ENCODE measurements around the gene WDR89.
"Not testable (repeated sequence)": the region's sequence is repeated elsewhere in the genome, so short reads cannot be mapped to it uniquely, and the experiment has no call there.

Gene WDR89

DNA sequence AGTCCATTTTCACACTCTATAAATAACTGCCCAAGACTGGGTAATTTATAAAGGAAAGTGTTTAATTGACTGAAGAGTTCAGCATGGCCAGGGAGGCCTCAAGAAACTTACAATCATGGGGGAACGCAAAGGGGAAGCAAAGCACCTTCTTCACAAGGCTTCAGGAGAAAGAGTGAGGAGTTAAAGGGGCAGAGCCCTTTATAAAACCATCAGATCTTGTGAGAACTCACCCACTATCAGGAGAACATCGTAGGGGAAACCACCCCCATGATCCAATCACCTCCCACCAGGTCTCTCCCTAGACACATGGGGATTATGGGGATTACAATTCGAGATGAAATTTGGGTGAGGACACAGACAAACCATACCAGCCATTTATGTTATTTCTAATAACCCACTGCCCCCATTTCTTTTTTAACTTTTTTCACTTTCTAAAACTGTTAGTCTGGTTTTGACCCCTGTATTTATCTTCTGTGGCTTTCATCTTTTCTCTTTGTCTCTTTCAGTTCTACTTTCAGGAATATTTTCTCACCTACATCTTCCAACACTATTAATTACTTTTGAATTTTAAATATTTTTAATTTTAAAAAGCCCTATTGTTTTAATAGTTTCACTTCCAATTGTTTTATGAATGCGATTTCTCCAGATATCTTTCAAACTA, 44.5 kb downstream of the WDR89 start:
- no peak for DNase-seq

DNA sequence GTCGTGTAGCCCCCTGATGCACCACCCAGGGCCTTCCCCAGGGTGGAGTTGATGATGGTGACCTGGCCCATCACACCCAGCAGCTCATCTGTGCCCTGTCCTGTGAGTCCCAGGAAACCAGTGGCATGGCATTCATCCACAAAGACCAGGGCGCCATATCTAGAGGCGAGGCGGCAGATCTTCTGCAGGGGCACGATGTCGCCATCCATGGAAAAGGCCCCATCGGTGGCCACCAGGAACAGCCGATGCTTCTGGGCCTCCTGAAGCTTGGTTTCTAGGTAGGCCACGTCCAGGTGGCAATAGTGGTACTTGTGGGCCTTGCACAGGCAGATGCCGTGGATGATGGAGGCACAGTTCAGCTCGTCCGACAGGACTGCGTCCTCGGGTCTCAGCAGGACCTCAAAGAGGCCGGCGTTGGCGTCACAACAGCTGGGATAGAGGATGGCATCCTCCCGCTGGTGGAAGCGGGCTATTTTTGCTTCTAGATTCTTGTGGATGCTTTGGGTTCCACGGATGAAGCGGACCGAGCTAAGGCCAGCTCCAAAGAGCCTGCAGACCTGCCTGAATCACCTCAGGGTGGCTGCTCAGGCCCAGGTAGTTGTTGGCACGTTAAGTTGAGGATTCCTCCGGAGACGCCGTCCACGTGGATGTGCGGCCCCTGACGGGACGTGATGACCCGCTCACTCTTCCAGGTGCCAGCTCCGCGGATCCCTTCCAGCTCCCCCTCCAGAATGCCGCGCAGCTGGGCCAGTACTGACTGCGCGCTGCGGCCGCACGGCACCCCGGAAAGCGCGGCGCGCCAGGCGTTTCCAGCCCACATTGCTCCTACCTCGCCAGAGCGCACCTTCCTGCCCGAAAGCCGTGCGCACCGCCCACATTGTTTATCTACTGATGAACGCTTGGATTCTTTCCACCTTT, 47.0 kb downstream of the WDR89 start:
- DNase-seq = no peak

DNA sequence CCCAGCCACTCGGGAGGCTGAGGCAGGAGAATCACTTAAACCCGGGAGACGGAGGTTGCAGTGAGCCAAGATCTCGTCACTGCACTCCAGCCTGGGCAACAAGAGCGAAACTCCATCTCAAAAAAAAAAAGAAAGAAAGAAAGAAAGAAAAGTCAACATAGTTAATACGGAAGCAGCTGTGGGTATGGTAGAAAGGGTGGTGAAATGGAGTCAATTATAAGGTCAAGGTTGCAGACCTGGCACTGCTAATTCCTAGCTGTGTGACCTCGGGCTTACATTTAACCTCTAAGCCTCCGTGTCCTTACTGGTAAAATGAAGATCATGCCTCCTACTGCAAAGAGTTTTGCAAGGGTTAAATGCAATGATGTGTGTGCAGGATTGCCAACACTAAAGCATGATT, 58.6 kb downstream of the WDR89 start:
- not testable (repeated sequence) for DNase-seq

DNA sequence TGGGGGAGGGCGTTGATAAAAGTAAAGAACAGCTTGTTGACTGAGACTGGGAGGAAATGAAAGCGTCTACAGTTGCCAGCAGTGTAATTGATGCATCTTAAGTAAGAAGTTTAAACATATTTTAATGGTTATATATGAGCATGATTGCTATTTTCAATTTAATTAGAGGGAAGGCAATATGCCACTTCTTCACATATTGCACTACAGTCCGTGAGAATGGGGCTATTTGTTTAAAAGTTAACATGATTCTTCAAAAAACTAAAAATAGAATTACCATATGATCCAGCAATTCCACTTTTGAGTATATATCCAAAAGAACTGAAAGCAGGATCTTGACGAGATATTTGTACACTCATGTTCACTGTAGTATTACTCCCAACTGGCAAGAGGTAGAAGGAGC, 60.2 kb downstream of the WDR89 start:
- no peak for DNase-seq

DNA sequence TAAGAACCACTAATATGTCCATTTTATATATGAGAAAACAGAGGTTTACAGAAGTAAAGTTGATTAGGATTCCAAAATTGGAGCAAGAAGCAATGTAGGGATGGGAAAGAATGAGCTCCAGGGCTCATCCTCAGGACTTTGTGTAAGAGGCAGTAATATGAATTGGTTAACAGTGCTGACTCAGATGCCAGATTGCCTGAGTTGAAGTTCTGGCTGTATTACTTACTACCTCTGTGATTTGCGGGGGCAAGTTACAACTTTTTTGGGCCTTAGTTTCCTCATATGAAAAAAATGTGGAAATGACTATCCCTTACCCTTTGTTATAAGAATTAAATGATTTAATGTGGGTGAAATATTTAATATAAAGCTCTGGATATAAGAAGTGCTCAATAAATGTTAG, 63.4 kb downstream of the WDR89 start:
- no peak for DNase-seq

DNA sequence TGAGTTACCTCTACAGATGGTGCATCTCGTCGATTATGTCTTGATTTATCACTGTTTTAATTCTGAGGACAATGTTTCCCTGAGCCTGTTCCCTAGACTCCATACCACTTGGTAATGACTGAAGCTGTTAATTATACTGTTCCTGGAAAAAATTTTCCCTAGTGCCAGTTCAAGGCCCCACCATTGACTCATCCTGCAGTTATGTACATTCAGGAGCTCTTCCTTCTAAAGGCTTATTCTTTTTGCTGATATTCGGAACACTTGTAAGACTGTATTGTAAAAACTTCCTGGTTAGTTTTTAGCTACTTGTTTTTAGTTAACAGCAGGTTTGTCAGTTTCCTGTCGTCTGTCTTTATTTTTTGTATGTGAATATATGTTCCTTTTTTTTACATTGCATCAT, 68.1 kb downstream of the WDR89 start:
- no peak for DNase-seq

DNA sequence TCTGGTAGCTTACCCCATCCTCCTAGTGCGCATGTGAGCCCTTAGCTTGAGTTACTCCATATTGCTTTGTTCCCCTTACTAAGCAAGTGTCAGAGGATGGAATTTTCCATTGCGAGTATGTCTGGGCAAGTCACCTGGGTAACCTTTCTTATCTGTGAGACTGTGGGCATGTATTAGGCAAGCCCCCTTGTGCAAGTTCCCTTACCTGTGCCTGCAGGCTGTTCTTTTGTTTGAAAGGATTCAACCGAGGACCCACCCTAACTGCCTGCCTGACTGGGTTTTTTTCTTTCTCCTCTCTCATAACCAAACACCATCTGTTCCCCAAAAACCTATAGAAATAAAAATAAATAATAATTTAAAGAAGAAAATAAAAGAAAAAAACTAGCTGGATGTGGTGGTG, 76.2 kb downstream of the WDR89 start:
- DNase-seq = no peak

DNA sequence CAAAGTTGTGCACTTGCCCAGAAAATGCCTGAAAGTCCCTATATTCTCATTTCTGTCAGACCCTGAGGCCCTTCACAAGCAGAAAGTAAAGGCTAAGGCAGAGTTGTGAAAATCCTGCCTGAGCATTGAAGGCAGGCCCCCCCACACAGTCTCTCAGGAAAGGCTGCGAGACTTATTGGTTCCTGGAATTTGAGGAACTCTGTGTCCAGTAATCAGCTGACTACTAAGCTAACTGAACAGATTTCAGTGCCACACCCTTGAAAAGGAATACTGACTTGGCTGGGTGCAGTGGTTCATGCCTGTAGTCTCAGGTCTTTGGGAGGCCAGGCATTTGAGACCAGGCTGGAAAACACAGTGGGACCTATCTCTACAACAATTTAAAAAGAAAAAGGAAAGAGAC, 77.4 kb downstream of the WDR89 start:
- DNase-seq = no peak

DNA sequence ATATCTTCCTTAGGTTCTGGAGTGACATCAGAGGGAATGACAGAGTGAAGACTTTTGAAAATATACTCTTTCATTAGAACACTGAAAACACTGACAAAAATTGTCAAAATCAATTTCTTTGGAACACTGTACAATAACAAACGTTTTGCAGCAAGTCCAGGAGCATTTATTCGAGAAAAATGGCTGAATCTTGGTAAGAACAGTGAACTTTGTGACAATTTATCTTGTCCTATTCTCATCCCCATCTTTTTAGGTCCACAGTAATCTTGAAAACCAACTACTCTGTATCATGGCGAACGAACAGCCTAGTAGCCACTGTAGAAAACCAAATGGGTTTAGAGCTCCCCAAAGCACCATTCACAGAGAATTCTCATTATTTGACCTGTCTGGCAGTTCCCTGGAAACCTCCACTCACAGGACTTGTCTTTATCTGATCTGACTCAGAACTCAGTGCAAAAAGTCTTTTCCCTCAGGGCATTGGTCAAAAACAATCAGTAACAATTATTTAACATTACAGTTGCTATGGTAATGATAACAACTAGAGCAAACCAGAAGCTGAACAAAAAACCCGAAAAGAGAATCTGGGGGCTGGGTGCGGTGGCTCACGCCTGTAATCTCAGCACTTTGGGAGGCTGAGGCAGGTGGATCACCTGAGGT, 78.2 kb downstream of the WDR89 start:
- no peak for DNase-seq

DNA sequence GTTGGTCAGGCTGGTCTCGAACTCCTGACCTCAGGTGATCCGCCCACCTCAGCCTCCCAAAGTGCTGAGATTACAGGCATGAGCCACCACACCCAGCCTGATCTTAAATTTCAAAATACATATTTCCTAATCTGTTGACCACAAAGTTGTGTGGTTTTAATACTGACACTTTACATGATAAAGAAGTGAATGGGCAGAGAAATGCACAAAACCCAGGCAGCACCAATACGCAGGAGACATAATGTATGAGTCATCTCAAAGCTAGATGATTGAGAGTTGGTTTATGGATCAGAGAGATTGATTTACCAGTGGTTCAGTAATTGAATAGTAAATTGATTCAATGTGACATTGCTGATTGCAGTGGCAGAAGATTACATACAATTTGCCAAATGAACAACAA, 79.3 kb downstream of the WDR89 start:
- no peak for DNase-seq

DNA sequence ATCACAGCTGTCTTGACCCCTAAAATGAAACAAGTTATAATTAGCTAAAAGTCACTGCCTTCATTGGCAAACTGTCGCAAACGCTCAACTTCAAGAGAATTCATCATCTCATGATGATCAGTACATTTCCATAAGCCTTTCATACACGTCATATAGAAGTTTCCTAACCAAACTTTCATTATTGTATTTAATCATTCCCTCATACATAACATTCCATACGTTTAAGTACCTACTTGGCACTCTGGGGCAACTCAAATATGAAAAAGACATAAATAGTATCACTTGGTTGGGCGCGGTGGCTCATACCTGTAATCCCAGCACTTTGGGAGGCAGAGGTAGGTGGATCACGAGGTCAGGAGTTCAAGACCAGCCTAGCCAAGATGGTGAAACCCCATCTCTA, 86.1 kb downstream of the WDR89 start:
- no peak for DNase-seq

DNA sequence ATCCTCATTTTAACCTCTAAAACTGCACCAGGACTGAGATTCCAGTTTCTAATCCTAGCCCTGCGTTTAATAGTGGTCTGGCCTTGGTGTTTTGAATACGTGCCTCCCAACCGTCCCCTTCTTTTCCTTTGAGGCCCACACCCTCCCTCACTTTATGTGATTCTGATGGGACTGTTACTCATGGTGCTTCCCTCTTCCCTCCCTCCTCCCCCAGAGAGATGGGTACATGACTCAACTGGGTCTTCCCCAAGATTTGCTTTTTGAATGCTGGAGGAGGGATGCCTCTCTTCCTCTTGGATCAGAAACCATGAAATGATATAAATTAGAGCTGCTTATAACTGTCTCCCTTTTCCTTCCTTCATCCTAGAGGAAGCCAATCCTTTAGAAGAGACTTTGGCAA, 90.3 kb downstream of the WDR89 start:
- peak in 1 of 51 donors; percentile 23 for DNase-seq

DNA sequence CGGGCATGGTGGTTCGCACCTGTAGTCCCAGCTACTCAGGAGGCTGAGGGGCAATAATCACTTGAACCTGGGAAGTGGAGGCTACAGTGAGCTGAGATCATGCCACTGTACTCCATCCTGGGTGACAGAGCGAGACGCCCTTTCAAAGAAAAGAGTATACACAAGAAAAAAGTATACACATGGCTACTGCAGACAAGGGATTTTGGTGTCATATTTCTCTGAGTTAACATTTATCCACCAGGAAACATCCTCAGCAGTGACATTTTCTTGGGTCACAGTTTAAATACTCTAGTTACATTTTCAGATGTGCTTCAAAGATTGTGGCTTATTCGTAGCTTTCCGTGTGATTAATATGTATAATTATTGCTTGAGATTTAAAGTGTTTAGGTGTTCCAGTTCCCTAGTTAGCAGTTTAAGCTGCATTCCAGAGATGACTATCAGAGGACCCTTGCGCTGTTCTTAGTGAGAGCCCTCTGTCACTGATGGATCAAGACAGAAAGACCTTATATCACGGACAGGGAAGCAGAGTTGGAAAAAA, 93.8 kb downstream of the WDR89 start:
- no peak for DNase-seq
